Thoracic aorta (tissue), 2 donors: Measurements from ENCODE around the gene F2RL2. TPM values are rescaled to one million over a fixed set of nuclear protein-coding genes. Genes with fewer than 3 reads are reported as not detected.

Experiments used
- ATAC-seq: fragments of 150-250 bp; one replicate; pipeline ENCODE4 v1.8.0; 2017; ENCODE audit warnings: low read depth; ENCODE audit not compliant: insufficient number of reproducible peaks, low FRiP score
- DNase-seq: peaks from one replicate; pipeline ENCODE4 v3.0.0-alpha.2; 2020; ENCODE audit warnings: low spot score
- H3K27ac ChIP-seq, 2 donors: fragments of 200-600 bp; sonication (generic); 1 replicate in 1 of 2; 2 replicates in 1 of 2; pipeline ENCODE4 v1.5.1; 2016; ENCODE audit warnings: mild to moderate bottlenecking in 2 of 2, moderate library complexity in 2 of 2
- H3K27me3 ChIP-seq: fragments of 200-600 bp; sonication (generic); replicated peaks from 2 replicates; pipeline ENCODE4 v1.6.0; 2016; ENCODE audit warnings: mild to moderate bottlenecking; ENCODE audit not compliant: insufficient read depth
- H3K36me3 ChIP-seq: fragments of 200-600 bp; sonication (generic); one replicate; pipeline ENCODE4 v1.5.1; 2016
- H3K4me1 ChIP-seq, 2 donors: fragments of 200-600 bp; sonication (generic); 1 replicate in 1 of 2; 2 replicates in 1 of 2; pipeline versions ENCODE4 v1.5.1 to v1.6.0; 2016; ENCODE audit warnings: low read depth in 2 of 2, mild to moderate bottlenecking in 1 of 2; ENCODE audit not compliant: control insufficient read depth in 1 of 2
- H3K4me3 ChIP-seq: fragments of 200-600 bp; sonication (generic); 2 replicates; pipeline ENCODE4 v1.5.1; 2016; ENCODE audit warnings: mild to moderate bottlenecking
- H3K9me3 ChIP-seq: fragments of 200-600 bp; sonication (generic); 2 replicates; pipeline ENCODE4 v1.5.1; 2016
- CTCF ChIP-seq: fragments of 200-600 bp; sonication (generic); IDR thresholded peaks from one replicate; pipeline ENCODE4 v1.5.1; 2019; ENCODE audit warnings: antibody characterized with exemption
- total RNA-seq, 2 donors: library from RNA; depleted of rRNA; stranded (reverse); fragments of >200 nt; gene quantifications; one replicate each; pipeline versions ENCODE4 v1.1.0 to v1.2.3, GENCODE V29; 2016

Gene F2RL2
- total RNA-seq, 2 donors from 2014 or later, result 2.7 to 13.7 TPM

- no peak overlapping the region for H3K4me3 ChIP-seq
- ATAC-seq, result no peak
- no peaks in the 10 kb centered on the region for H3K9me3 ChIP-seq
- DNase-seq, result no peak
- no peaks in the 10 kb centered on the region for H3K36me3 ChIP-seq
- TF ChIP-seq CTCF, result no peak
- no peaks in the 10 kb centered on the region for H3K27me3 ChIP-seq
- no peak overlapping the region for H3K27ac ChIP-seq
- H3K4me1 ChIP-seq, result no peaks in the 10 kb centered on the region
Measured at GRCh38 chr5:76616206-76616605, 7.0 kb downstream of the F2RL2 start.

GRCh38 chr5:76615759-76616158, 7.4 kb downstream of the F2RL2 start:
- Histone ChIP-seq H3K4me3 (no peak overlapping the region), H3K27me3 (no peaks in the 10 kb centered on the region), H3K36me3 (no peaks in the 10 kb centered on the region), H3K9me3 (no peaks in the 10 kb centered on the region), H3K27ac (no peak overlapping the region), H3K4me1 (no peaks in the 10 kb centered on the region)
- ATAC-seq, result no peak
- no peak for DNase-seq
- no peak for TF ChIP-seq CTCF

GRCh38 chr5:76612942-76613341, 10.3 kb downstream of the F2RL2 start:
- Histone ChIP-seq H3K9me3 (no peaks in the 10 kb centered on the region), H3K27ac (no peak overlapping the region), H3K4me3 (no peak overlapping the region), H3K36me3 (no peaks in the 10 kb centered on the region), H3K4me1 (peaks cover 0 to 1% of the 10 kb centered on the region in 2 donors), H3K27me3 (no peaks in the 10 kb centered on the region)
- ATAC-seq (no peak), DNase-seq (no peak)
- no peak for TF ChIP-seq CTCF

GRCh38 chr5:76610196-76610595, 13.0 kb downstream of the F2RL2 start:
- ATAC-seq, result no peak
- no peak for TF ChIP-seq CTCF
- no peak overlapping the region for H3K4me3 ChIP-seq
- no peaks in the 10 kb centered on the region for H3K36me3 ChIP-seq
- no peak for DNase-seq
- peaks cover 0 to 10% of the 10 kb centered on the region in 2 donors for H3K4me1 ChIP-seq
- H3K9me3 ChIP-seq, result no peaks in the 10 kb centered on the region
- no peaks in the 10 kb centered on the region for H3K27me3 ChIP-seq
- no peak overlapping the region for H3K27ac ChIP-seq

GRCh38 chr5:76608833-76609232, 14.4 kb downstream of the F2RL2 start:
- ATAC-seq, result no peak
- H3K4me1 ChIP-seq, result peaks cover 0 to 10% of the 10 kb centered on the region in 2 donors

More at GRCh38 chr5:76608833-76609232, 14.4 kb downstream of the F2RL2 start:
- Histone ChIP-seq H3K27me3 (no peaks in the 10 kb centered on the region), H3K27ac (no peak overlapping the region), H3K9me3 (no peaks in the 10 kb centered on the region), H3K36me3 (no peaks in the 10 kb centered on the region), H3K4me3 (no peak overlapping the region)
- TF ChIP-seq CTCF, result no peak
- DNase-seq, result no peak
